ENCODE results near the gene KPNB1.
A peak's percentile ranks its signal among the peaks of the same experiment; 100 is the strongest.

KPNB1 gene

DNA sequence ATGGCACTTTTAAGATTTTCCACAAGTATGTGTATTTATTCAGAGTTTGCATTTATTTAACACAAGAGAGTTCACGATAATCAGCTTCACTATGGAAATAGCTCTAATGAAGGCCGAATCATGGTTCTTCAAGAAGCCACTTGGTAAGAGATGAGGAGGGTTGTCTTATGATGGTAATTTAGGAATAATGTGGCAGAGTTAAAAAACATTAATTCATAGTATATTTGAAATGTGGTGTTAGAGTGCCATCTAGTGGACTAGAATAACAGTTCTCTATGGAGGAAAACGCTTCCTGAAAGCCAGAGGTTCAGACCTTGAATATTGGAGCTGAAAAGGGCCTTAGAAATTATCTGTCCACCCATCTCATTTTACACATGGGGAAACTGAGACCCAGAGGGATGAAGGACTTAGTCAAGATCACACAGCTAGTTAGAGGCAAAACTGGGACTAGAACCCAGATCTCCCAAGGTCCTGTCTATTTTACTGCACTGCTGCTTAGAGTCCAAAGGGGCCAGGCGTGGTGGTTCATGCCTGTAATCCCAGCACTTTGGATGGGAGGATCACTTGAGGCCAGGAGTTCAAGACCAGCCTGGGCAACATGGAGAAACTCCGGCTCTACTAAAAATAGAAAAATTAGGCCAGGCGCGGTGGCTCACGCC is 33.8 kb upstream of the KPNB1 start:
- H3K4me3 ChIP-seq (replicated peaks; ENCODE audit: low read depth, low read length): no peak overlapping the region
- DNase-seq (ENCODE audit: low read depth): peak; percentile 74
- TF ChIP-seq, protein P1, sequence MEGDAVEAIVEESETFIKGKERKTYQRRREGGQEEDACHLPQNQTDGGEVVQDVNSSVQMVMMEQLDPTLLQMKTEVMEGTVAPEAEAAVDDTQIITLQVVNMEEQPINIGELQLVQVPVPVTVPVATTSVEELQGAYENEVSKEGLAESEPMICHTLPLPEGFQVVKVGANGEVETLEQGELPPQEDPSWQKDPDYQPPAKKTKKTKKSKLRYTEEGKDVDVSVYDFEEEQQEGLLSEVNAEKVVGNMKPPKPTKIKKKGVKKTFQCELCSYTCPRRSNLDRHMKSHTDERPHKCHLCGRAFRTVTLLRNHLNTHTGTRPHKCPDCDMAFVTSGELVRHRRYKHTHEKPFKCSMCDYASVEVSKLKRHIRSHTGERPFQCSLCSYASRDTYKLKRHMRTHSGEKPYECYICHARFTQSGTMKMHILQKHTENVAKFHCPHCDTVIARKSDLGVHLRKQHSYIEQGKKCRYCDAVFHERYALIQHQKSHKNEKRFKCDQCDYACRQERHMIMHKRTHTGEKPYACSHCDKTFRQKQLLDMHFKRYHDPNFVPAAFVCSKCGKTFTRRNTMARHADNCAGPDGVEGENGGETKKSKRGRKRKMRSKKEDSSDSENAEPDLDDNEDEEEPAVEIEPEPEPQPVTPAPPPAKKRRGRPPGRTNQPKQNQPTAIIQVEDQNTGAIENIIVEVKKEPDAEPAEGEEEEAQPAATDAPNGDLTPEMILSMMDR (IDR thresholded peaks at IDR 0.05; ENCODE audit: low read length, missing control alignments): peak; percentile 58

DNA sequence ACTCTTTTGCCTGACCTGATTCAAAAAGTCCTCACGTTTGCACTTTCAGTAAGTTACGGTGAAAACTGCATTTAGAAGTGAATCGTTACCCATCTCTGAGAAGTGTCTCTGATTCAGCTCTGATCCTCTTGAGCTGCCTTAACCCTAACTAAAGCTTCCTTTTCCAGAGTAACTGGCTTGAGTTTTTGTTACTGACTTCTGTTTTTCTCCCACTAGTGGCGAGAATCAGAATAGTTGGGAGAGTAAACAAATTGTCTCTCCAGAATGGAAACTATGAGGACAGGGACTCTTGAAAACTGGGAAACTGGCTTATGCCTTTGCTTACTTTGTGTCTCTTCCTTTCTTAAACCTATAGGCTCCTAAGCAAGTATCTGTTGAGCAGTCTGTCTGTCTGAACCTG is 31.3 kb upstream of the KPNB1 start:
- peak; percentile 19 for DNase-seq (ENCODE audit: low read depth)
- no peak overlapping the region for H3K4me3 ChIP-seq (replicated peaks; ENCODE audit: low read depth, low read length)
- TF ChIP-seq, protein P1 (IDR thresholded peaks at IDR 0.05; ENCODE audit: low read length, missing control alignments): peak; percentile 35

DNA sequence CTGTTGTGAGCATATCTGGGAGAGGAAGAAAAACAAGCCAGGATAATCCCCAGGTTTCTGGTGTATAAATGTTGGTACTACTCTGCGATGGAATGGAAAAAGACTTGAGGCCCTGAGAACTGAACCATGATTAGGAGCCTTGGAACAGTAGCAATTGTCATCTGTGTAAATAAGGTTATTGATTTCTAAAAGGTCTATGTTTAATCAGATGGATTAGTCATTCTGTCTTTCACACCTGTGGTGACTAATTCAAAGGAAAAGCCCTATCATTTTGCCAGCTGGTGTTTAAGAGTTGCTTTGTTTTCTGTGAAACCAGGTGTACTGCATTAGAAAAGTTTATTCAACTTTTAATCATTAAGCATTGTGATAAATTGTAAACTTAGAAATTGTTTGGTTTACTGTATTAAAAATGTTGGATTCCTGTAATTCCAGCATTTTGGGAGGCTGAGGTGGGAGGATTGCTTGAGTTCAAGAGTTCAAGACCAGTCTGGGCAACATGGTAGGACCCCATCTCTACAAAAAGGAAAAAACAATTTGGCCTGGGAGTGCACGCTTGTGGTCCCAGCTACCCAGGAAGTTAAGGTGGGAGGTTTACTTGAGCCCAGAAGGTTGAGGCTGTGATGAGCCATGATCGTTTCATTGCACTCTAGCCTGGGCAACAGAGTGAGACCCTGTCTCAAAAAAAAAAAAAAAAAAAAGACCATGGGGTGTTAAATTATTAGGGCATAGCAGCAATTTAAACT is 29.0 kb upstream of the KPNB1 start:
- no peak for DNase-seq (ENCODE audit: low read depth)
- TF ChIP-seq, protein P1 (IDR thresholded peaks at IDR 0.05; ENCODE audit: low read length, missing control alignments): no peak
- H3K4me3 ChIP-seq (replicated peaks; ENCODE audit: low read depth, low read length): no peak overlapping the region

DNA sequence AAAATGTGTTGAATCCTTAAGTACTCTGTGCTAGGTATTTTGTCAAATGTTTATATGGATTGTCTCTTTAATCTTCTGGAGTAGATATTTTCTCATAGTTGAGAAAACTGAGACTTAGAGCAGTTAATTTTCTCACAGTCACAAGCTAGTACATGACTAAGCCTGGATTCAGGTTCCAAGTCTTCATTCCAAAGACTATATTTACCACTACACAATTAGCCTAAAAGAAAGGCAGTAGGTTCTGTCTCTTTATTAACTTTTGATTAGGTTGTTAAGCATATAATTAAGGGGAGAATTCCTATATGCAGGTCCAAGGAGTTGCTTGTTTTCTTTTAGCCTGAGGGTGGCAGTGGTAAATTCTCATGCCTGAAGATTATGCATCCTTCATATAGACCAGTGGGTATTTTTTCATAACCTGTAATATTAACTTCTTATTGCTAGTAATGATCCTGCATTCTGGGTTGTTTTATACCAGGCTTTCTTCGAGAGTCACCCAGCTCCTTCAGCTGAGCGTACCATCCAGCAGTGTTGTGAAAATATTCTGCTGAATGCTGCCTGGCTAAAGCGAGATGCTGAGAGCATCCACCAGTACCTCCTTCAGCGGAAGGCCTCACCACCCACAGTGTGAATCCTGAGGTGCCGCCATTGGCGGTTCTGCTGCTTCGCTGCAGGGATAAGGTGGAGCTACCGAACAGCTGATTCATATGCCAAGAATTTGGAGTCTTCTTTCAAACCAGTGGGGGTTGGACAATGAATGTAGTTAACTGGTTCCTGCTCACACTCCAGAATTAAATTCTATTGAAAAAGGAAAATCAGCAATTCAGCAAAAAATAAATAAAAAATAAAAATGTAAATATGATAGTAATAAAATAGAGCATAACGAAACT is 28.2 kb upstream of the KPNB1 start:
- no peak overlapping the region for H3K4me3 ChIP-seq (replicated peaks; ENCODE audit: low read depth, low read length)
- TF ChIP-seq, protein P1 (IDR thresholded peaks at IDR 0.05; ENCODE audit: low read length, missing control alignments): peak; percentile 29
- DNase-seq (ENCODE audit: low read depth): peak; percentile 90

DNA sequence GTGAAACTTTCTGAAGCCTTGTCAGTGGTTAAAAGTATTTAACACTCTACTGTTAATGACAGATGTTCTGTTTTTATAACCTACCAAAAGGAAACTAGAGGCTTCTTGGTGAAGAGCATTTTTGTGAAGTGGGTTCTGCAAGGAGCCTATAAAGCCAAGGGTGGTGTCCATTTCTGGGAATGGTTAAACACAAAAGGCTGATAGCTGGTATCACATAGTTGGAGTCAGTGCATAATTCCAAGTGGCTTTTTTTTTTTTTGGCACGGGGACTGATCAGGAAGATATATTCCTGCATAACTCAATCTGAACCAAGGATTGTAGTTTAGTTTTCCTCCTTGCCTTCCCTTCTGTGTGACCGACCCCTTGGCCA is 27.6 kb upstream of the KPNB1 start:
- TF ChIP-seq, protein P1 (IDR thresholded peaks at IDR 0.05; ENCODE audit: low read length, missing control alignments): no peak
- no peak overlapping the region for H3K4me3 ChIP-seq (replicated peaks; ENCODE audit: low read depth, low read length)
- DNase-seq (ENCODE audit: low read depth): no peak

DNA sequence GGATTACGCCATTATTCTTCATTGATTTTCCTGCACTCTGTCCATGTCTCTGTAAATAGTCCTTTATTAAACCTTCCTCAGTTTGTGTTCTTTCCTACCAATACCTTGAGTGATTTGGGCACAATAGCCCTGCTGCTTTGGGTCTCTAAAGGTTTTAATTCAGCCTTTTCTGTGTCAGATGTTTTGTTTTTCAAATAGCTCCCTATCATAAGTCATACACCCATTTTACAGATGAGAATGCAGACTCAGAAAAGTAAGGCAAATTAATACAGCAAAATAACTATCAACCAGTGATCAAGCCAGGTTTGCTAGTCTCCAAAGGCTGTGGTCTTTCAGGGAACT is 25.0 kb upstream of the KPNB1 start:
- TF ChIP-seq, protein P1 (IDR thresholded peaks at IDR 0.05; ENCODE audit: low read length, missing control alignments): no peak
- DNase-seq (ENCODE audit: low read depth): no peak
- H3K4me3 ChIP-seq (replicated peaks; ENCODE audit: low read depth, low read length): no peak overlapping the region

Data from fibroblast of pulmonary artery (primary cell).